H7 (cell line): ENCODE results near the gene RDH14. TPM values are rescaled to one million over a fixed set of nuclear protein-coding genes. Genes with fewer than 3 reads are reported as not detected.

Experiments
- DNase-seq: peaks from one replicate; pipeline ENCODE4 v3.0.0; 2012
- H3K27me3 ChIP-seq: 2 replicates; pipeline ENCODE4 v1.6.0; 2011; ENCODE audit warnings: mild to moderate bottlenecking, low read length; ENCODE audit not compliant: control insufficient read depth, insufficient read depth
- H3K36me3 ChIP-seq: replicated peaks from 2 replicates; pipeline ENCODE4 v1.5.1; 2011; ENCODE audit warnings: low read length; ENCODE audit not compliant: control insufficient read depth, insufficient read depth
- H3K4me3 ChIP-seq: 2 replicates; pipeline ENCODE4 v1.5.1; 2011; ENCODE audit warnings: low read depth, mild to moderate bottlenecking, control low read depth, low read length, moderate library complexity; ENCODE audit not compliant: insufficient read depth
- total RNA-seq: library from RNA; depleted of rRNA; stranded (reverse); fragments of >200 nt; shearing (Covaris generic); gene quantifications from 2 replicates; pipeline ENCODE4 v1.2.3, GENCODE V29; 2014; rRNA removed

RDH14 gene, protein sequence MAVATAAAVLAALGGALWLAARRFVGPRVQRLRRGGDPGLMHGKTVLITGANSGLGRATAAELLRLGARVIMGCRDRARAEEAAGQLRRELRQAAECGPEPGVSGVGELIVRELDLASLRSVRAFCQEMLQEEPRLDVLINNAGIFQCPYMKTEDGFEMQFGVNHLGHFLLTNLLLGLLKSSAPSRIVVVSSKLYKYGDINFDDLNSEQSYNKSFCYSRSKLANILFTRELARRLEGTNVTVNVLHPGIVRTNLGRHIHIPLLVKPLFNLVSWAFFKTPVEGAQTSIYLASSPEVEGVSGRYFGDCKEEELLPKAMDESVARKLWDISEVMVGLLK
- 29.7 and 31.7 TPM in 2 replicates for total RNA-seq

DNA sequence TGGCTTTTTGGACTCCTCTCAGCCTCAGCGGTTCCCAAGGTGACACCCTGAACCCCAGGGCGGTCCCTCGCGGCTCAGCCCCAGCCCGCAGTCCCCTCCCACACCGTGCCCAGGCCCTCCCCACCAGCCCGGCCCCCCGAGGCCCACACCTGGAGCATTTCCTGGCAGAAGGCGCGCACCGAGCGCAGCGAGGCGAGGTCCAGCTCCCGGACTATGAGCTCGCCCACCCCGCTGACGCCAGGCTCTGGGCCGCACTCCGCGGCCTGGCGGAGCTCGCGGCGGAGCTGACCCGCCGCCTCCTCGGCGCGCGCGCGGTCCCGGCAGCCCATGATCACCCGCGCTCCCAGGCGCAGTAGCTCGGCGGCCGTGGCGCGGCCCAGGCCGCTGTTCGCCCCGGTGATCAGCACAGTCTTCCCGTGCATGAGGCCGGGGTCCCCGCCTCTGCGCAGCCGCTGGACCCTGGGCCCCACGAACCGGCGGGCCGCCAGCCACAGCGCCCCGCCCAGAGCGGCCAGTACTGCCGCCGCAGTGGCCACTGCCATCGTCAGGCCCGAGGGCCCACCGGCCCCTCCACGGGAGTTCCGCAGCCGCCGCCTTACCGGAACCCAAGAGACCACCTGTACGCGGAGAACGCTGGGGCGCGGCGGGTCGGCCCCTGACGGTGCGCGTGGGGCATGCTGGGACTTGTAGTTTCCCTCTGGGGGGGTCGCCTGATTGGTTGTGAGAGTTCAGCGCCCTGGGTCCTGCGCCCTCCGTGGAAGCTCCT, at the start of gene RDH14:
Gene RDH14, minus strand, starts transcription at position 623 of the 766 bp plus-strand sequence. Its CDS starts 81 bp downstream, at position 542.
- Histone ChIP-seq H3K36me3 (no peaks in the 10 kb centered on the region; the same call in 1 of the 2 replicates), H3K27me3 (no peaks in the 10 kb centered on the region), H3K4me3 (peak within 1 kb of the TSS; percentile 72)
- DNase-seq: peak; percentile 88

DNA sequence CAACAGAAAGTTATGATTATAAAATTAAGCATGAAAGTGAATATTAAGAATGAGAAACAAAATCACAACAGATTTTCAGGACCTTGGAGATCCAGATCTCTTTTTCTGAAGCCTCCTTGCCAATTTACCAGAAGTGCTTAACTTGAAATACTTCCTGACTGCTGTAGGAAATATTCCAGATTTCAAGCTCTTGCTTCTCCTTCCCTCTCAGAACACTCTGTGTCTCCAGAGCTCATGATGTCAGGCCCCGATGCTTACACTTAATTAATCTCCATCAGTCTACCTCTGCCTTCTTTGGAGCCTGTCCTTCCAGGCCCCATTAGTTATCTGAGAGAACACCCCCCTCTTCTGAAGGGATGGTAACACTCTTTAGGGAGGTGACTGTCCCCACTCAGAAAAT, 49.6 kb upstream of the RDH14 start:
- H3K27me3 ChIP-seq: no peaks in the 10 kb centered on the region

DNA sequence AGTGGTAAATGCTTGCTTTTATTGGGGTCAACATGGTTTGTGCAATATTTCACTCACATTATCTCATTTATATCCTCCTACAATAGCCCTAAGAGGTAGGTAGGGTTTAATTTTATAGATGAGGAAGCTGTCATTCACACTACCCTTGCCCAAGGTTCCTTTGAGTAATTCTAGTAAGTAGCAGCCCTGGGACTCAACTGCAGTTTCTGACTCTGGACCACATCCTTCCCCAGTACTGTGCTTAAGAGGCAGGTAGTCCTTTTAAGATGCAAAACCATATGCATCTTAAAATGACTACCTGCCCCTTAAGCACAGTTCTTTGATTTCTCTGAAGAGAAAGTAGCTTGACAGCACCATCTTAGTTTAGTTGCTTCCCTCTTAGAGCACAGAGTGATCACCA, 44.7 kb upstream of the RDH14 start:
- Histone ChIP-seq H3K4me3 (no peak overlapping the region), H3K36me3 (no peaks in the 10 kb centered on the region), H3K27me3 (no peaks in the 10 kb centered on the region)
- DNase-seq: no peak

More for the DNA sequence above, 49.6 kb upstream of the RDH14 start:
- no peaks in the 10 kb centered on the region for H3K36me3 ChIP-seq
- no peak for DNase-seq
- no peak overlapping the region for H3K4me3 ChIP-seq

DNA sequence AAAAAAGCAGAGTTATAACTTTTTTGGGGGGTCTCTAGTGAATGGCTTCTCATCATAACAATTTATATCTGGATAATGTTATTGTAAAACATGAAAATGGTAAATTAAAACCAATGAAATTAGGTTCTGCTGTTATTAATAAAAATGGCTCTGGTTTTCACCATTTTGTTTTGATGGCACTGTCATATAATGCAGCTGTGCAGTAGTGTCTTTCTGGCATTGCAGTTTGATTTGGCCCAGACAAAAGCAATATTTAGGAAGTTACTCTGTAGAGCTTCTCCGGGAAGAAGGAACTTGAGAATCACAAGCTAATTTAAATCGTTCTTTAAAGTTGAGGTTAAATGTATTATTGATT, 44.1 kb upstream of the RDH14 start:
- H3K36me3 ChIP-seq: no peaks in the 10 kb centered on the region
- no peak for DNase-seq
- H3K27me3 ChIP-seq: no peaks in the 10 kb centered on the region

DNA sequence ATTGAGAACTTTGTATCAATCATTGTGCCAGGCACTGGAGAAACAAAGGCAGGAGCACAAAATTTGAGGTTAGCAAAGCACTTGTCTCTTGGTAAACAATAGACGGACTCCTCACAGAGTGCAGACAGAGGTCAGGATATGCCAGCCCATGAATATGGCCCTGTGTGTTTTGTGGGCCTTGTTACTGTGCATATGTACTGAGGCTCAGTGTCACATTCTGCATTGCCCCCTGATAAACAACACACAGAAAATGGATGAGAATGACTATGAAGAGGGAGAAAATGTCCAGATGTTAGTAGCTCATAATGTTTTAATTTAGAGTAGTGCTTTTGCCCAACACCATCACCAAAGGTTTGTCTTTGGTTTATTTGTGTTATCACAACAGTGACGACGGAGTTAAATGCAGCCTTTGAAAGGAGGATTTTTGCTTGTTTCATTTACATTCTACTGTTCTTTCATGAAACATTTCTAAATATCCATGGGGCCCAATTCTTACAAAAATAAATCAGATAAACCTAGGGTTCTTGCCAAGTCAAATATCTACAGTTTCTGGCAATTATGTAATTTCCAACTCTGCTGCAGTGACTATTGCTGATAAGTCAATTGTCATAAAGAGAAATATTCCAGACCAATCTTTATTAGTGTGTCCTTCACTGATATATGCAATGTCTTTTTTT, 43.5 kb upstream of the RDH14 start:
- DNase-seq: no peak
- Histone ChIP-seq H3K4me3 (no peak overlapping the region), H3K36me3 (no peaks in the 10 kb centered on the region), H3K27me3 (no peaks in the 10 kb centered on the region)

More for the DNA sequence above, 44.1 kb upstream of the RDH14 start:
- no peak overlapping the region for H3K4me3 ChIP-seq

DNA sequence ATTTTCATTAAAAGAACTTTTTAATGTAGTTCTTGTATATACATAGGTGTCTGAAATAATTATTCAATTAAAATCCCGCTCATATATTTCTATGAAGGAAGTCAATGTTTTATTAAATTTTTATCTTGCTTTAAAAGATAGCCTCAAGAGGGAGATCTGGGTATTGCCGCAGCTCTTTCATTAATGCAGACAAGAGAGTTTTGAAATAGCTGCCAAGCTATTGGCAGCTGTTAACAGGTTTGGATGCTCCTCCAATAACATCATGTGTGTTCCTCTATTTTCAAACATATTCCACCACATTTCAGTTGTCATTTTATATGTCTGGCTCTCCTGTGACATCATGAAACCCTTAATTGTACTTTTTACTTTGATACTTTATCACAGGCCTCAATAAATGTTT, 41.8 kb upstream of the RDH14 start:
- no peak overlapping the region for H3K4me3 ChIP-seq
- no peak for DNase-seq
- no peaks in the 10 kb centered on the region for H3K36me3 ChIP-seq
- no peaks in the 10 kb centered on the region for H3K27me3 ChIP-seq

DNA sequence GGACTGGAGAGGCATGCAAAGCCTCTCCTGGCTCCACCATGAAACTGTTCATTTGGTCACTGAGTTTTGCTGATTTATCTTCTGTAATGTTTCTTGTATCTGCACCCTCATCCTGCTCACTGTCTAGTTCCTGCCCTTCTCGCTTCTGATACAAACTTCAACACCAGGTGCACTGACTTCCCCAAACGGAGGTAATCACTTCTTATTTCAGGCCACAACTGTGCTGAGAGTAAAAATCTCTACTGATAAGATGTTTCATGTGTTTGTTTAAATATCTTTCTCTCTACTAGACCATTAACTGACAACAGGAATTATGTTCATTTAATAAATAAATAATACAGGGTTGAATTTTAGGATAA, 39.8 kb upstream of the RDH14 start:
- no peaks in the 10 kb centered on the region for H3K27me3 ChIP-seq
- H3K36me3 ChIP-seq: no peaks in the 10 kb centered on the region
- H3K4me3 ChIP-seq: no peak overlapping the region
- no peak for DNase-seq

DNA sequence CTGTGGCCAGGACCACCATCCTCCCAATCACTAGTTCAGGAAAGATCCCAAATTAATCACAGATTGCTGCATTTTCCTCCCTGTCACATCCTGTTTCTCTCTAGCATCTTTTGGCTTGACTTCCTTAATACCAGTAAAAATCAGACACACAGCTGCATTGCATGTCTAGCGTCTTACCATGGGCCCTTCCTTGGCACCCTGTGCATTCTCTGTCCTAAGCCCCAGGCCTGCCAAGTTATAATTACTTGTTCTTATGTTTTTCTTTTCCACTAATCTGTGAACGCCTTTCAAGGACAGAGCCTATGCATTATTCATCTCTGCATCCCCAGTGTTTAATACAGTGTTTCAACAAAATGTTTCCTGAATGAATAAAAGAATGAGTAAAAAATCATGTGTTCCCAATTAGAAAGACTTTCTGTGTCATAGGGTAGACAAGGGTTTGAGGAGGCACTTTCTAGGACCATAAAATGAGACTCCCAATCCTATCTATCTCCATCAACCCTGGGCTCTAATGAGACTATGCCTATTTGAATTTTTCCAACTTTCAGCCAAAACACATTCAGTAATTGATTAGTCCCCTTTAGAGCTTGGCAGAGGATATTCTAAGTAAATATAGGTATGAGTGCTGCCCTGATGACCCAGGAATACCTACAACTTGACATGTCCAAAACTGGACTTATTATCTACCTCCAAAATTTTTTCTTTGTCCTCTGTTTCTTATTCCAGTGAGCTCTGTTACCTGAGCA, 39.2 kb upstream of the RDH14 start:
- no peak for DNase-seq

DNA sequence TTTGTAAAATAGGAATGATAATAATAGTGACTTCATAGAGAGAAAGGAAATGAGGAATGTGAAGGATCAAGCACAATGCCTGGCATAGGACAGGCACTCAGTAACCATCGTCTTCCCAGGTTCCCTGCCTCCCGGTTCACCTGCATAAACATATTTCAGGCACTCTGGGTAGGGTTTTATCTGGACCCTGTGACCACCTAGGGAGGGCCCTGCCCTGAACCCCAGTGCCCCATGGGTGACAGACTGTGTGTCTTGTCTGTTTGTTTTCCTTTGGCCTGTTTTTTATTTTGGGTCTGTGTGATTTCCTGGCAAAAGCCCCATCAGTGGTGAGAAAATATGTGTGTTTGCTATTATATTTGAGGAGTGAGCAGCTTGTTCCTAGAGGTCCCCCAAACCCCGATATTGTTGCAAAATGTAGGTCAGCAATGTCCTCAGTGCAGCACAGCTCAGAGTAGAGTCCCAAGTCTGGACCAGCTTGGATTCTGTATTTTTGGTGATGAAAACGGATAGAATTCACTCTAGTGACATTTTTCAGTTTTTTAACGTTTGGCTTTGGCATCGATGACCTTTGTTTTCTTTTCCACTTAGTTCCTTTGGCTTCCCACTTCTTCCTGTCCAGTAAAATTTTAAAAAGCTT, 38.5 kb upstream of the RDH14 start:
- Histone ChIP-seq H3K36me3 (no peaks in the 10 kb centered on the region), H3K27me3 (no peaks in the 10 kb centered on the region), H3K4me3 (no peak overlapping the region)
- DNase-seq: no peak

More for the DNA sequence above, 39.2 kb upstream of the RDH14 start:
- Histone ChIP-seq H3K36me3 (no peaks in the 10 kb centered on the region), H3K4me3 (no peak overlapping the region), H3K27me3 (no peaks in the 10 kb centered on the region)

DNA sequence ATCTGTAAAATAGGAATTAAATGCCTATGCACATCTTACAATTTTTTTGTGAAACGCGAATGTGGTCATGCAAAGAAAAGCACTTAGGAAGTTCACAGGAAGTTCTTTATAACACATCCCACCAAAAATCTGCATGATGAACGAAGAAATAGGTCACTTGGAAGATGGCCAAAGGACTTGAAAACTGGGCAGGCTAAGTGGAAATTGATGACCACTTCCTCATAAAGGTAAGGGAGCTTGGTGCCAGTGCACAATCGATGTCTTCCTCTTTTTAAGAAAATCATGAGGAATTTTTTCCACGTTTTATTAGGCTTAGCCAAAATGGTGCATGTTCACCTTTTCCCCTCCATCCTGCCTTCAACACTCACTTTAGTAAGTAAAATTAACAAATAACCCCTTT, 37.2 kb upstream of the RDH14 start:
- Histone ChIP-seq H3K36me3 (no peaks in the 10 kb centered on the region), H3K4me3 (no peak overlapping the region), H3K27me3 (no peaks in the 10 kb centered on the region)
- no peak for DNase-seq

DNA sequence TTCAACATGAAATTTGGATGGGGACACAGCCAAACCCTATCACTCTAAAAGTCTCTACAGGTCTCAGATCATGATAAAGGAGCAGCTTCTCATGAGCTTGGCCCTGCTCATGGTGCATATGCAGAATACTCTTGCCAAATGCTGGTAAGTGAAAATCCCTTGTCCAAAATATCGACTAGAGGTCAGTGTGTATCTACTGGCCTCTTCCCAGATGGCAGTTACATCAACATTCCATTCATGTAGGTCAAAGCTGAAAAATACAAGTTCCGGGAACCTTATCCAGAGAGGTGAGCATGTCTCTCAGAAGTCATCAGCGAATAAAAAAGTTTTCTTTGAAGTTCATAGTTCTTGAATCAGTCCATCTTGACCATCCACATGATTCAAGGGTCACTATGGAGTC, 36.5 kb upstream of the RDH14 start:
- no peaks in the 10 kb centered on the region for H3K36me3 ChIP-seq
- no peaks in the 10 kb centered on the region for H3K27me3 ChIP-seq
- H3K4me3 ChIP-seq: no peak overlapping the region
- DNase-seq: no peak

DNA sequence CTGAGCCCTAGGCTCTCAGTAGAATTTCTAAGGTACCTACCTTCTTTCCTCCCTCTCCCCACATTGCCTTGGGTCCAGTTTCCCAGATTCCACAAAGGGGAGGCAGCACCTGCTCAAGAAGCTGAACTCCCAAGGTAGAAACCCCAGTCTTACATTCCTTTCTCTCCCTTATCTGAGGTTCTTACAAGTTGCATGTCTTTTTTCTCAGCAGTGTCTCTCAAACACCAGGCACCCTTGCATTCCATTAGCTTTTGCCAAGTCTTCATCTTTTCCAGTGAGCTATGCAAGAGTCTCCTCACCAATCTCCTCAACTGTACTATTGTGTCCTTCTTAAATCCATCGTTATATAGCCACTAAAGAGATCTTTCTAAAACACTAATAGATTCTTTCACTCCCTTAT, 33.0 kb upstream of the RDH14 start:
- H3K36me3 ChIP-seq: no peaks in the 10 kb centered on the region
- H3K27me3 ChIP-seq: no peaks in the 10 kb centered on the region
- no peak overlapping the region for H3K4me3 ChIP-seq
- no peak for DNase-seq

DNA sequence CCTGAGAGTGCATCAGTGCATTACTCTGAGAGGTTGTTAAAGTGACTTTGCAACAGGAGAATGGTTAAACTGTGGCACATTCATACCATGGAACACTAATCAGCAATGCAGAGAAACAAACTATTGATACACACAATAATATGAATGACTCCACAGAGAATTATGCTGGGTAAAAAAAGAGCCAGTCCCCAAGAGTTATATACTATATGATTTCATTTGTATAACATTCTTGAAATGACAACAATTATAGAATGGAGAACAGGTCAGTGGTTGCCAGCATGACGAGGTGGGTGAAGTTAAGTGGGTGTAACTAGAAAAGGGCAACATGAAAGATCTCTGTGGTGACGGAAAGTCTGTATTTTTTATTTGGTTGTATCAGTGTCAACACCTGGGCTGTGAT, 31.9 kb upstream of the RDH14 start:
- no peaks in the 10 kb centered on the region for H3K36me3 ChIP-seq
- no peak for DNase-seq
- H3K4me3 ChIP-seq: no peak overlapping the region
- H3K27me3 ChIP-seq: no peaks in the 10 kb centered on the region

DNA sequence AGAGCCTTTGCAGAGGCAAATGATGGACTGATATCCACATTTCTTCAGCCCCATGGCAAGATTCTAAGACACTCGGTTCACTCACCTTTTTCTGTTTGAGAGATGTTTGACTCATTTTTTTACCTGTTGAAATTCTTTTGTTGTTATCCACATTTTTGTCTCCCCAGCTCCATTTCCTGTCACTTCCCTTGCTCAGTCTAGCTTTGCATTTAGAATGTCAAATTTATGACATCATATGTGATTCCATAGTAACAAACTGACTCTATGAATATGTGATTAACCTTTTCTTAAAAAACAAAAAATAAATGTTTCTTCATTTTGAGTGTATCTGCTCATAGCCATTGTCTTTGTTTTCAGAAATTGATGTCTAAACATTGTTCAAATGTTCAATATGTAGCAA, 28.9 kb upstream of the RDH14 start, which contains the start of gene NT5C1B:
Gene NT5C1B, minus strand, starts transcription at position 216 of the 400 bp plus-strand sequence. Its CDS starts 101 bp downstream, at position 115.
- DNase-seq: no peak
- H3K36me3 ChIP-seq: no peaks in the 10 kb centered on the region
- no peak within 1 kb of the TSS for H3K4me3 ChIP-seq
- no peaks in the 10 kb centered on the region for H3K27me3 ChIP-seq
